K562 (cell line): ENCODE data around the gene LY6G6D. TPM values are rescaled to one million over a fixed set of nuclear protein-coding genes. Genes with fewer than 3 reads are reported as not detected.
A peak's percentile ranks its signal among the peaks of the same experiment; 100 is the strongest.

Experiments used
- CHD7 ChIP-seq: fragments of 200-600 bp; sonication (generic); IDR thresholded peaks from one replicate; pipeline ENCODE4 v1.6.1; 2012; ENCODE audit warnings: mild to moderate bottlenecking, low read depth, low read length, inconsistent platforms
- DIDO1 ChIP-seq: fragments of 450-650 bp; IDR thresholded peaks from 2 replicates; pipeline ENCODE4 v1.6.1; 2016; ENCODE audit warnings: low read depth, missing biosample characterization, missing genetic modification characterization
- GABPB2 ChIP-seq: fragments of 250-450 bp; sonication (Bioruptor Pico); conservative IDR thresholded peaks from 2 replicates; pipeline ENCODE4 v1.5.1; 2021; ENCODE audit warnings: mild to moderate bottlenecking
- OTX1 ChIP-seq: fragments of 450-650 bp; formaldehyde crosslinking; IDR thresholded peaks from 2 replicates; pipeline ENCODE4 v1.4.0; 2022; ENCODE audit warnings: mild to moderate bottlenecking
- PRDM10 ChIP-seq: fragments of 450-650 bp; IDR thresholded peaks from 2 replicates; pipeline ENCODE4 v1.6.1; 2018; ENCODE audit not compliant: partially characterized antibody
- PRPF4 ChIP-seq: fragments of 200-400 bp; formaldehyde crosslinking; IDR thresholded peaks from one replicate; pipeline ENCODE4 v1.6.1; 2017; ENCODE audit warnings: low read length, low read depth, mild to moderate bottlenecking; ENCODE audit not compliant: insufficient read depth, poor library complexity, severe bottlenecking
- PURB ChIP-seq: sonication (generic); formaldehyde crosslinking; IDR thresholded peaks from 2 replicates; pipeline ENCODE4 v1.9.0; 2021; ENCODE audit warnings: low read depth, mild to moderate bottlenecking, missing genetic modification reagents
- TBL1XR1 ChIP-seq, 2 experiments: IDR thresholded peaks; 2 replicates each; pipeline ENCODE4 v1.6.1; 2012; ENCODE audit warnings: improper control_type of control experiment in 2 of 2, low read length in 2 of 2, mild to moderate bottlenecking in 1 of 2
- ZHX1 ChIP-seq: fragments of 150-350 bp; conservative IDR thresholded peaks from 2 replicates; pipeline ENCODE4 v1.6.1; 2014; ENCODE audit warnings: low read length
- polyA plus RNA-seq, 8 experiments: library from polyadenylated mRNA; depleted of rRNA in 4 of 8; stranded (reverse) in 5 of 8; unstranded in 3 of 8; fragments of >200 nt; fragmentation: Nextera tagmentation in 2 of 8; fragmentation: Illumina TruSeq in 1 of 8; extraction: Ambion mirVana in 2 of 8; extraction: Trizol in 1 of 8; gene quantifications; 2 replicates each; pipeline versions ENCODE4 v1.2.1 to v1.2.3, GENCODE V29; 2011 to 2014; ENCODE audit warnings: inconsistent platforms in 1 of 8, missing spikeins in 1 of 8
- total RNA-seq, 7 experiments: library from RNA; depleted of rRNA in 6 of 7; stranded (reverse); fragments of >200 nt in 6 of 7; fragmentation: Illumina TruSeq in 2 of 7; extraction: Trizol in 2 of 7; gene quantifications; 2 replicates each; pipeline versions ENCODE4 v1.2.1 to v1.2.3, GENCODE V29; 2011 to 2021; ENCODE audit warnings: low replicate concordance in 1 of 7

Gene LY6G6D
- total and polyA plus RNA-seq, 9 of the 15 experiments (the other 6 are each of a cell fraction or from before 2014, with no cell fraction given), result 0.30 to 0.38 TPM; not detected in 7

GRCh38 chr6:31666337-31666965, 48.7 kb upstream of the LY6G6D start (continued):
- TF ChIP-seq PRPF4 (no peak), GABPB2 (CRISPR knock-in tag) (0 out of 2 replicates have a peak, but pooled peaks have one; percentile 78), TBL1XR1 (IDR thresholded peaks at IDR 0.05; ENCODE audit: low read length in 2 of 2) (0 out of 4 replicates have a peak, but pooled peaks of 1 of the 2 experiments have one; percentile 7), PURB (CRISPR knock-in tag) (no peak), PRDM10 (no peak), CHD7 (no peak), OTX1 (CRISPR knock-in tag) (no peak), DIDO1 (no peak), ZHX1 (no peak)
